SK-N-MC (cell line): Measurements from ENCODE around the gene CCDC38.

Source experiments
- DNase-seq: peaks from one replicate; pipeline ENCODE4 v3.0.0-alpha.2; 2011; ENCODE audit warnings: low read depth, low spot score
- H3K27ac ChIP-seq: fragments of 200-600 bp; sonication (generic); 2 replicates; pipeline ENCODE4 v1.5.1; 2016; ENCODE audit warnings: mixed run types
- H3K36me3 ChIP-seq: fragments of 200-600 bp; sonication (generic); 2 replicates; pipeline ENCODE4 v1.6.1; 2017; ENCODE audit warnings: antibody characterized with exemption, low read length, mixed read lengths; ENCODE audit not compliant: insufficient read depth
- H3K4me3 ChIP-seq: fragments of 200-600 bp; sonication (generic); 2 replicates; pipeline ENCODE4 v1.5.1; 2016
- H3K9ac ChIP-seq: fragments of 200-600 bp; sonication (generic); 2 replicates; pipeline ENCODE4 v1.8.0; 2017; ENCODE audit warnings: mixed run types, mixed read lengths; ENCODE audit not compliant: insufficient read length
- H3K9me3 ChIP-seq: fragments of 200-600 bp; sonication (generic); 2 replicates; pipeline ENCODE4 v1.6.1; 2017; ENCODE audit warnings: low read depth, mild to moderate bottlenecking, antibody characterized with exemption, low read length, moderate library complexity, mixed read lengths
- EZH2 ChIP-seq: fragments of 200-600 bp; sonication (generic); IDR thresholded peaks from one replicate; pipeline ENCODE4 v1.6.1; 2017; ENCODE audit warnings: antibody characterized with exemption
- FOXP2 ChIP-seq: optimal IDR thresholded peaks from 2 replicates; pipeline ENCODE3; 2011; ENCODE audit warnings: mild to moderate bottlenecking, moderate library complexity; ENCODE audit not compliant: insufficient read depth; ENCODE audit errors: extremely low read length, control extremely low read depth
- POLR2AphosphoS5 ChIP-seq: IDR thresholded peaks from 2 replicates; pipeline ENCODE4 v1.6.1; 2012; ENCODE audit warnings: mild to moderate bottlenecking, low read depth, low read length, borderline replicate concordance

CCDC38 gene

GRCh38 chr12:95838125-95838524 is 104.3 kb downstream of the CCDC38 start:
- H3K9ac ChIP-seq = no peak overlapping the region
- no peak overlapping the region for H3K27ac ChIP-seq
- peak overlapping the region; percentile 44 for H3K4me3 ChIP-seq
- no peak for TF ChIP-seq POLR2AphosphoS5
- H3K9me3 ChIP-seq = no peaks in the 10 kb centered on the region
- H3K36me3 ChIP-seq = no peaks in the 10 kb centered on the region
- no peak for DNase-seq

DNA sequence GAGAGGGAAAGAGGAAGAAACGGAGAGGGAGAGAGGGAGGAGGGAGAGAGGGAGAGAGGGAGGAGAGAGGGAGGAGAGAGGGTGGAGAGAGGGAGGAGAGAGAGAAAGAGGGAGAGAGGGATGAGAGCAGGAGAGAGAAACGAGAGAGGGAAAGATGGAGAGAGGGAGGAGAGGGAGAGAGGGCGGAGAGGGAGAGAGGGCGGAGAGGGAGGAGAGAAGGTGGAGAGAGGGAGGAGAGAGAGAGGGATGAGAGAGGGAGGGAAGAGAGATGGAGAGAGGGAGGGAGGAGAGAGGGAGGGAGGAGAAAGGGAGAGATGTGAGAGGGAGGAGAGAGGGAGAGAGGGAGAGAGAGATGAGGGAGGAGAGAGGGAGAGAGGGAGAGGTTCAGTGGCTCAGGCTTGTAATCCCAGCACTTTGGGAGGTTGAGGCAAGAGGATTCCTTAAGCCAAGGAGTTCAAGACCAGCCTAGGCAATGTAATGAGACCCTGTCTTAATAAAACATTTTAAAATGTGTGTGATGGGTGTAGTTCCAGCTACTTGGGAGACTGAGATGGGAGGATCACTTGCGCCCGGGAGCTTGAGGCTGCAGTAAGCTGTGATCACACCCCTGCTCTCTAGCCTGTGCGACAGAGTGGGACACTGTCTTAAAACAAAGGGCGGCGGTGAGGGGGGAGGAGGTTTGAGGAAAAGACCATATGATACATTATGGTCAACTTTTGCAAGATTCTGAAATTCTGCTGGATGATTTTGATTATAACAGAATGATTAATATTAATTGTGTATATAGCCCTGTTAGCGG is 105.0 kb downstream of the CCDC38 start:
- H3K9ac ChIP-seq = no peak overlapping the region
- no peak overlapping the region for H3K27ac ChIP-seq
- H3K4me3 ChIP-seq = peak overlapping the region; percentile 44

DNA sequence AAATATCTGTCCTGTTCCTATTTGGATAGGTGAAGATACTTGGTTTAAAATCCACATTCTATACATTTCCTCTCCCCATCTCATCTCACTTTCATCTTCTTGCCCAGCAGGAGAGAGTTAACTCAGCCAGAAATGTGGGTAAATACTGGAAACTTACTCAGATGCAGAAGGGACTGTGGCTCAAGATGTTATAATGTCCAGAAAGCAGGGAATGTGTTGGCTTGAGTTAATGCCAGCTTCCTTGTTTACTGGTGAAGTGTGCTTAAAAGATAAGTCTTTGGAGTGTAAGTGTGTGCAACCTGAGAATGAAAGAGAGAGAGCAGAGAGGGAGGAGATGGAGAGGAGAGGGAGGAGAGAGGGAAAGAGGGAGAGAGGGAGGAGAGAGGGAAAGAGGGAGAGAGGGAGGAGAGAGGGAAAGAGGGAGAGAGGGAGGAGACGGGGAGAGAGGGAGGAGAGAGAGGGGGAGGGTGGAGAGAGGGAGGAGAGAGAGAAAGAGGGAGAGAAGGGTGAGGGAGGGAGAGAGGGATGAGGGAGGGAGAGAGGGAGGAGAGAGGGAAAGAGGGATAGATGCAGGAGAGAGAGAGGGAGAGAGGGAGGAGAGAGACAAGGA is 105.7 kb downstream of the CCDC38 start:
- no peak overlapping the region for H3K9ac ChIP-seq
- H3K4me3 ChIP-seq = peak overlapping the region; percentile 38; the same call in 1 of the 2 replicates
- TF ChIP-seq POLR2AphosphoS5 (no peak), FOXP2 (no peak), EZH2 (no peak)
- no peaks in the 10 kb centered on the region for H3K9me3 ChIP-seq
- peak overlapping the region; percentile 50; the same call in 1 of the 2 replicates for H3K27ac ChIP-seq
- no peaks in the 10 kb centered on the region for H3K36me3 ChIP-seq
- no peak for DNase-seq

More for the DNA sequence above, 105.0 kb downstream of the CCDC38 start:
- Histone ChIP-seq H3K9me3 (no peaks in the 10 kb centered on the region), H3K36me3 (no peaks in the 10 kb centered on the region)
- no peak for TF ChIP-seq POLR2AphosphoS5
- TF ChIP-seq EZH2 = no peak
- TF ChIP-seq FOXP2 = no peak
- no peak for DNase-seq

GRCh38 chr12:95836185-95836609 is 106.2 kb downstream of the CCDC38 start:
- TF ChIP-seq FOXP2 (no peak), POLR2AphosphoS5 (no peak), EZH2 (no peak)
- no peak overlapping the region for H3K9ac ChIP-seq
- DNase-seq = peak; percentile 60
- H3K27ac ChIP-seq = peak overlapping the region; percentile 50; the same call in 1 of the 2 replicates
- H3K4me3 ChIP-seq = peak overlapping the region; percentile 38; the same call in 1 of the 2 replicates
- no peaks in the 10 kb centered on the region for H3K36me3 ChIP-seq
- H3K9me3 ChIP-seq = no peaks in the 10 kb centered on the region

GRCh38 chr12:95834572-95834971 is 107.8 kb downstream of the CCDC38 start:
- no peaks in the 10 kb centered on the region for H3K36me3 ChIP-seq
- DNase-seq = no peak
- H3K9ac ChIP-seq = no peak overlapping the region
- TF ChIP-seq EZH2 (no peak), POLR2AphosphoS5 (no peak), FOXP2 (no peak)
- H3K4me3 ChIP-seq = no peak overlapping the region
- H3K27ac ChIP-seq = no peak overlapping the region
- no peaks in the 10 kb centered on the region for H3K9me3 ChIP-seq

GRCh38 chr12:95830335-95831089 is 111.9 kb downstream of the CCDC38 start:
- no peaks in the 10 kb centered on the region for H3K36me3 ChIP-seq
- no peak overlapping the region for H3K9ac ChIP-seq
- no peak overlapping the region for H3K4me3 ChIP-seq
- H3K9me3 ChIP-seq = no peaks in the 10 kb centered on the region
- no peak for DNase-seq
- TF ChIP-seq POLR2AphosphoS5 = no peak
- no peak for TF ChIP-seq FOXP2
- TF ChIP-seq EZH2 = no peak
- no peak overlapping the region for H3K27ac ChIP-seq

DNA sequence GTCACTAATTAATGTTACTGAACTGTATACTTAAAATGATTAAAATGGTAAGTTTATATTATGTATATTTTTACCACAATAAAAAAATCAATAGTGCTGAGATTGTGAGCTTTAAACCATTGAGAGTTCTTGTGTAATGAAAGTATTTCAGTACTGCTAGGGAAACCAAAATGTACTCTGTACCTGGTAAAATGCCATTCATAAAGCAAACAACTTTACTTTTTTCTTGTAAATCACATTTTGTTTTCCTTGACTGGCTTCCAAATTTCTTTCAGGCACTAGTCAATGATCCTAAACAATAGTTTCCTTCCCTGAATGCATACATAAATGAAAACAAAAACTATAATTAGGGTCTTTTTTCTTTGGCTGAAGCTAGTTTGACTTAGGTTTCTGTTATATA is 113.0 kb downstream of the CCDC38 start:
- no peak for DNase-seq

GRCh38 chr12:95820096-95820703 is 122.2 kb downstream of the CCDC38 start:
- H3K9ac ChIP-seq = no peak overlapping the region
- no peaks in the 10 kb centered on the region for H3K9me3 ChIP-seq
- no peak overlapping the region for H3K4me3 ChIP-seq
- no peak overlapping the region for H3K27ac ChIP-seq
- TF ChIP-seq EZH2 (no peak), POLR2AphosphoS5 (no peak; the same call in 1 of the 2 replicates), FOXP2 (no peak)
- DNase-seq = no peak
- H3K36me3 ChIP-seq = no peaks in the 10 kb centered on the region

More for the DNA sequence above, 113.0 kb downstream of the CCDC38 start:
- peak overlapping the region; percentile 80; the same call in 1 of the 2 replicates for H3K27ac ChIP-seq
- no peaks in the 10 kb centered on the region for H3K9me3 ChIP-seq
- H3K9ac ChIP-seq = no peak overlapping the region
- no peak overlapping the region for H3K4me3 ChIP-seq
- no peaks in the 10 kb centered on the region for H3K36me3 ChIP-seq
- TF ChIP-seq FOXP2 (no peak), EZH2 (no peak), POLR2AphosphoS5 (no peak)
